GM12878 (cell line): ENCODE measurements around the gene ERAL1. TPM values are rescaled to one million over a fixed set of nuclear protein-coding genes. Genes with fewer than 3 reads are reported as not detected.
"Not testable (repeated sequence)": the region's sequence is repeated elsewhere in the genome, so short reads cannot be mapped to it uniquely, and the experiment has no call there.

Experiments
- ATAC-seq: fragments of 200-7000 bp; cut with Tn5 transposase; 3 replicates; pipeline ENCODE4 v1.9.1; 2020; ENCODE audit warnings: mild to moderate bottlenecking, moderate library complexity
- BruUV-seq: library from RNA; stranded (reverse); fragments of 400-500 nt; replicated peaks from 2 replicates; lab custom pipeline; 2021; lab: Mats Ljungman, UMichigan
- CTCF ChIA-PET: fragments of 300-600 bp; sonication (Branson Sonifier 250); formaldehyde crosslinking; extraction: SDS; loops from one replicate; lab custom pipeline; 2021; ENCODE audit warnings: inconsistent platforms; lab: Yijun Ruan, JAX
- POLR2A ChIA-PET: fragments of 350-600 bp; formaldehyde crosslinking; extraction: SDS; loops from one replicate; lab custom pipeline; 2021; ENCODE audit warnings: inconsistent platforms; lab: Charles Lee
- RAD21 ChIA-PET: fragments of 300-600 bp; sonication (Branson Sonifier 250); formaldehyde crosslinking; loops from one replicate; lab custom pipeline; 2023; ENCODE audit warnings: antibody characterized with exemption; ENCODE audit not compliant: unreplicated experiment; lab: Charles Lee
- SMC1A ChIA-PET: fragments of 300-600 bp; sonication (Branson Sonifier 250); formaldehyde crosslinking; loops from one replicate; lab custom pipeline; 2023; ENCODE audit not compliant: unreplicated experiment, uncharacterized antibody; lab: Charles Lee
- DNase-seq: peaks from one replicate; pipeline ENCODE4 v3.0.0-alpha.2; 2011; ENCODE audit warnings: low read depth, low spot score
- FAIRE-seq: peaks from 3 replicates; lab custom pipeline; 2011; peaks lifted over from hg19 to GRCh38; lab: Jason Lieb, UNC
- H2AFZ ChIP-seq: 2 replicates; pipeline ENCODE4 v1.6.0; 2011; ENCODE audit warnings: low read depth, low read length, control low read depth; ENCODE audit not compliant: control insufficient read depth
- H3K27ac ChIP-seq: 2 replicates; pipeline ENCODE4 v1.5.1; 2011; ENCODE audit warnings: control low read depth; ENCODE audit not compliant: control insufficient read depth, insufficient read depth
- H3K27me3 ChIP-seq, 2 experiments: replicated peaks in 1 of 2; 2 replicates each; pipeline versions ENCODE4 v1.6.0 to v1.6.1; 2011; ENCODE audit warnings: low read length in 1 of 2; ENCODE audit not compliant: control insufficient read depth in 2 of 2, insufficient read depth in 2 of 2
- H3K36me3 ChIP-seq, 2 experiments: 2 replicates each; pipeline ENCODE4 v1.5.1; 2011; ENCODE audit warnings: low read length in 1 of 2; ENCODE audit not compliant: control insufficient read depth in 2 of 2, insufficient read depth in 2 of 2
- H3K4me1 ChIP-seq: 2 replicates; pipeline ENCODE4 v1.6.1; 2011; ENCODE audit warnings: mild to moderate bottlenecking, low read length, moderate library complexity, mixed read lengths; ENCODE audit not compliant: control insufficient read depth, insufficient read depth
- H3K4me2 ChIP-seq: 2 replicates; pipeline ENCODE4 v1.6.0; 2011; ENCODE audit warnings: control low read depth; ENCODE audit not compliant: control insufficient read depth, insufficient read depth
- H3K4me3 ChIP-seq: fragments of 200-600 bp; sonication (generic); 2 replicates; pipeline ENCODE4 v1.5.1; 2016
- H3K79me2 ChIP-seq: 2 replicates; pipeline ENCODE4 v1.6.0; 2011; ENCODE audit warnings: low read length; ENCODE audit not compliant: control insufficient read depth, insufficient read depth
- H3K9ac ChIP-seq: 2 replicates; pipeline ENCODE4 v1.8.0; 2011; ENCODE audit warnings: low read length, control low read depth, mixed read lengths; ENCODE audit not compliant: control insufficient read depth, insufficient read depth
- H3K9me3 ChIP-seq: replicated peaks from 3 replicates; pipeline ENCODE4 v1.5.1; 2011; ENCODE audit warnings: mild to moderate bottlenecking, low read length; ENCODE audit not compliant: control insufficient read depth, insufficient read depth
- H4K20me1 ChIP-seq: 2 replicates; pipeline ENCODE4 v1.6.0; 2011; ENCODE audit not compliant: control insufficient read depth, insufficient read depth
- BCL3 ChIP-seq: IDR thresholded peaks from 2 replicates; pipeline ENCODE4 v1.6.1; 2011; ENCODE audit warnings: borderline replicate concordance, low read depth, mild to moderate bottlenecking, moderate library complexity, low read length; ENCODE audit not compliant: insufficient read depth, poor library complexity, severe bottlenecking
- ETV6 ChIP-seq, 2 experiments: fragments of 450-650 bp in 1 of 2; IDR thresholded peaks in 1 of 2; conservative IDR thresholded peaks in 1 of 2; 2 replicates each; pipeline ENCODE4 v1.6.1; 2014; ENCODE audit warnings: antibody characterized with exemption in 1 of 2, borderline replicate concordance in 1 of 2, low read depth in 1 of 2, mild to moderate bottlenecking in 1 of 2, moderate library complexity in 1 of 2
- HDGF ChIP-seq: fragments of 450-650 bp; IDR thresholded peaks from 2 replicates; pipeline ENCODE4 v1.6.1; 2016; ENCODE audit warnings: antibody characterized with exemption
- NBN ChIP-seq: fragments of 450-650 bp; IDR thresholded peaks from 2 replicates; pipeline ENCODE4 v1.6.1; 2016
- WGBS: methylation state at CpG from one replicate; pipeline ENCODE4 v1.1.6; 2016; ENCODE audit warnings: low lambda C conversion rate; ENCODE audit not compliant: insufficient replicate concordance, insufficient coverage; ENCODE audit errors: missing lambda C conversion rate; 5-methylcytosine and 5-hydroxymethylcytosine counted together
- in situ Hi-C: fragments of 300-500 bp; cut with MboI; formaldehyde crosslinking; loops from 9 replicates; pipeline ENCODE4 v1.14.3; 2018; ENCODE audit warnings: mixed read lengths
- intact Hi-C: fragments of 100-400 bp; cut with micrococcal nuclease; formaldehyde crosslinking; loops from one replicate; pipeline ENCODE4 v1.14.2; 2022; ENCODE audit not compliant: unreplicated experiment
- polyA plus RNA-seq, 11 experiments: library from polyadenylated mRNA; depleted of rRNA in 4 of 11; unstranded in 6 of 11; stranded (reverse) in 5 of 11; fragments of >200 nt; fragmentation: Nextera tagmentation in 4 of 11; fragmentation: Illumina TruSeq in 1 of 11; extraction: Ambion mirVana in 4 of 11; extraction: Trizol in 1 of 11; gene quantifications; 1 replicate in 1 of 11; 2 replicates in 10 of 11; pipeline versions ENCODE4 v1.2.1 to v1.2.3, GENCODE V29; 2011 to 2016; ENCODE audit warnings: inconsistent platforms in 2 of 11, missing spikeins in 2 of 11, low read depth in 1 of 11
- total RNA-seq, 4 experiments: library from RNA; depleted of rRNA in 3 of 4; stranded (reverse); fragments of >200 nt in 3 of 4; fragmentation: Illumina TruSeq in 1 of 4; extraction: Trizol in 1 of 4; gene quantifications; 2 replicates each; pipeline versions ENCODE4 v1.2.1 to v1.2.3, GENCODE V29; 2013 to 2021

Gene ERAL1
- total and polyA plus RNA-seq, 10 of the 15 experiments (the other 5 are each of a cell fraction or from before 2014, with no cell fraction given) = 27.7 to 175 (median 104) TPM

GRCh38 chr17:28902819-28903545 lies 48.2 kb downstream of the ERAL1 start, which contains the start of gene DHRS13 (continued):
- peak; percentile 70 for TF ChIP-seq BCL3
- TF ChIP-seq NBN = 0 out of 2 replicates have a peak, but pooled peaks have one; percentile 41

- FAIRE-seq, H3K9ac ChIP-seq, H2AFZ ChIP-seq, BruUV-seq, H3K4me3 ChIP-seq, H3K79me2 ChIP-seq, H4K20me1 ChIP-seq, ATAC-seq, DNase-seq, H3K27ac ChIP-seq, H3K9me3 ChIP-seq, H3K36me3 ChIP-seq, H3K27me3 ChIP-seq, in situ Hi-C loops: not testable (repeated sequence)
- ChIA-PET RAD21 (interaction anchor here (2.6 to 4.2 kb wide), 3 partner anchors 10 to 141 kb away, joined by 11 to 29 read pairs (median 15); partner anchors contain the start of gene ERAL1), POLR2A (interaction anchor here (0.5 to 1.4 kb wide), 3 partner anchors 24 to 80 kb away, joined by 3 to 6 read pairs (median 4); no protein-coding TSS in a partner anchor), SMC1A (interaction anchor here (1.5 to 4.6 kb wide), 3 partner anchors 10 to 139 kb away, joined by 3 to 37 read pairs (median 7); no protein-coding TSS in a partner anchor), CTCF (interaction anchor here (1.0 to 17.3 kb wide), 13 partner anchors 10 to 256 kb away, joined by 3 to 175 read pairs (median 5); partner anchors contain the start of genes FAM222B, NEK8, RPL23A and TLCD1)
- TF ChIP-seq ETV6 (conservative IDR thresholded peaks at IDR 0.05 in 1 of 2, IDR thresholded peaks at IDR 0.05 in 1 of 2; ENCODE audit: borderline replicate concordance in 1 of 2, low read depth in 1 of 2) (peak in 1 of 2 experiments; percentile 39; a peak in 1 of 4 replicates), HDGF (0 out of 2 replicates have a peak, but pooled peaks have one; percentile 71)
- H3K4me1 ChIP-seq = peaks cover 10% of the 10 kb centered on the region
- 37% methylated on average over 5 of the region's 5 CpGs for WGBS
- H3K4me2 ChIP-seq = peak overlapping the region; percentile 81
- intact Hi-C loops = loop anchor here (1.0 to 2.0 kb wide), 3 partner anchors 47 to 177 kb away; partner anchors contain the start of genes PHF12 and TLCD1
Observed at GRCh38 chr17:28903546-28903841, 48.7 kb downstream of the ERAL1 start.
